Measurements from ENCODE around the gene TPSAB1.

The TPSAB1 gene

DNA sequence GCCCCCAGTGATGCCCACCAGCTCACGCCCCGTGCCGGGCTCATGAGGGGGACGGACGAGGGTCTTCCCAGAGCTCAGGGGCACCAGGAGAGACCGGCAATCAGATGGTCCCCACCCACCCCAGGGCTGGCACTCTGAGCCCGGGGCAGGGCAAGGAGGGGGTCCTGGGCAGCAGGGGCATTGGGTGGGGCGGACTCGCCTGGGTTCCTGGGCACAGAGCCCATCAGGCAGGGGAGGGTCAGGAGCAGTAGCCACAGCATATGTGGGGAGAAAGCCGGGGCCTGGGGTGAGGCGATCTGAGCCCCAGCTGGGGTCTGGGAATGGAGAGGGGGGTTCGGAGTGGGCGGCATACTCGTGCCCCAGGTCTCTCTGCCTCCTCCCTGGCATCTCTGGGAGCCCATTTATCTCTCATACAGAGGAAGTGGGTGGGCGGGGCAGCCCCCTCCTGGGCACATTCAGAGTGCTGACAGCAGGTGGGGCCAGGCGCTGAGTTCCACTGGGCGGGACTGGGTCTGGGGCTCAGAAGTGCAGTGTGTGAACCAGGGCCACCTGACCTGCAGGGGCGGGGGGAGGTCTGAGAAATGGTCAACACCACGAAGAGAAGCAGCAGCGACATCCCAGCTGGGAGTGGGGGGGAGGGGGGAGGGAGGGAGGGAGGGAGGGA, 48.4 kb downstream of the TPSAB1 start:
- no peak for DNase-seq

DNA sequence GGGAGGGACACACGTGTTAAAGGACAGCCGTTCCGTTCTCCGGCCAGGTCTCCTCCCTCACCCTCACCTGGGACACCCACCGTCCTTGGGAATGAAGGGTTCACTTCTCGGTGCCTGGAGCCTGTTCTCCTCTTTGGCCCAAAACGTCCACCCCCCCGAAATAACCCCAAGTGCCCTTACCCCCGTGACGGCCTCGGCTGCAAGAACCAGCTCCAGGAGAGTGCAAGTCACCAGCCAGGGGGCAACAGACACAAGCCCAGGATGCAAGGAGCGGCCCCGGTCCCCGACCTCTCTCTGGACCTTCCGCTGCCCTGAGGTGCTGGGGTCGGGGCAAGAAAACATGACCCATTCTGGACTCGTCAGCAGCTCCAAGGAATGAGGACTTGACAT, 49.0 kb downstream of the TPSAB1 start:
- DNase-seq, result no peak

DNA sequence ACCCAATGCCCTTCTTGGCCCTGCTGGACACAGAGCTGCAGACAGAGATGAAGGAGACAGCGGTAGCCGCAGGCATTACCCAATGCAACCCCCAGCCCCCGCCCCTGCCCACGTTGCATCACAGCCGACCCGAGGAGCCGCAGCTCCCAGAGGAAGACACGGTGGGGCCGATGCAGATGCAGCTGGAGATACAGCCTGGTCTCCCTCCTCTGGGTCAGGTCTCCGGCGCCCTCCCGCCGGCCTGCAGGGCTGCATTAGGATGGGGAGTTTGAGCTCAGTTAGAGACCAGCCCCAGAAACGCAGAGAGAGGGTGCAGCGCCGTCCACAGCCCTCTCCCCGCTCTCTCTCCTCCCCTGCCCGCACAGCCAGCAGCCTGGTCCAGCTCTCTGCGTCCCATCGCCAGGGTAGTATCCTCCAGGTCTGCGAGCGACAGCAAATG, 49.6 kb downstream of the TPSAB1 start:
- DNase-seq, result no peak

- DNase-seq, result peak; percentile 51
These were observed 50.5 kb downstream of the TPSAB1 start for GRCh38 chr16:1290860-1291575.

DNA sequence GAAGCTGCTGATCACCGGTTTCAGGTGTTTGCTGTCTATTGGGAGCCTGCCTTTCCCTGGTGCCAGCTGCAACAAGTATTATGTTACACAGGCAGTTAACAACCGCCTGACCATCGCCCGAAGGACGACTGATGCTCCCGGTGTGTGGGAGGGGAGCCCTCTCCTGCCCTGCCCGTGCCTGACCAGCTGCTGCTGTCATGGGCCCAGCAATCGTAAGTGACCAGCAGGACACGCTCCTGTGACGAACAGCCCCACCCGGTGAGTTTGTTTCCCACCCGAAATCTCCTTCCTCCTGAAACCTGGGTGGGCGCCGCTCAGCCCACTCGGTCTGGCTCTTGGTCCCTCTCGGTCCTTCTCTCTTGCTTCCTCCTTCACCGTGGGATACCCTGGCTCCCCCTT, 51.1 kb downstream of the TPSAB1 start:
- peak; percentile 84 for DNase-seq

Data from DMS153 (cell line).